Activated T-cell treated with anti-CD3 and anti-CD28 coated beads, Interleukin-2, amount 50 U/mL, for 4 hours (primary cell): ENCODE measurements around the gene GJD2. TPM values are rescaled to one million over a fixed set of nuclear protein-coding genes. Genes with fewer than 3 reads are reported as not detected.

Source experiments
- ATAC-seq, 2 donors: fragments of 200-7000 bp; cut with Tn5 transposase; one replicate each; pipeline ENCODE4 v1.10.0; 2021
- DNase-seq: peaks from one replicate; pipeline ENCODE4 v3.0.0-alpha.2; 2020
- H3K27me3 Mint-ChIP-seq: one replicate; pipeline ENCODE4 v1.8.0; 2021; ENCODE audit warnings: low read depth, mixed read lengths
- H3K36me3 Mint-ChIP-seq: one replicate; pipeline ENCODE4 v1.8.0; 2022; ENCODE audit warnings: mixed read lengths; ENCODE audit not compliant: insufficient read depth
- H3K4me1 Mint-ChIP-seq: one replicate; pipeline ENCODE4 v1.8.0; 2021; ENCODE audit warnings: low read depth, mixed read lengths
- H3K4me3 Mint-ChIP-seq: one replicate; pipeline ENCODE4 v1.8.0; 2021; ENCODE audit warnings: mild to moderate bottlenecking, moderate library complexity, mixed read lengths
- H3K9me3 Mint-ChIP-seq: one replicate; pipeline ENCODE4 v1.8.0; 2021; ENCODE audit warnings: mixed read lengths
- total RNA-seq, 3 donors: library from RNA; stranded (reverse); gene quantifications; one replicate each; pipeline ENCODE4 v1.2.1, GENCODE V29; 2021

Gene GJD2
- total RNA-seq, 3 donors from 2014 or later: not detected

DNA sequence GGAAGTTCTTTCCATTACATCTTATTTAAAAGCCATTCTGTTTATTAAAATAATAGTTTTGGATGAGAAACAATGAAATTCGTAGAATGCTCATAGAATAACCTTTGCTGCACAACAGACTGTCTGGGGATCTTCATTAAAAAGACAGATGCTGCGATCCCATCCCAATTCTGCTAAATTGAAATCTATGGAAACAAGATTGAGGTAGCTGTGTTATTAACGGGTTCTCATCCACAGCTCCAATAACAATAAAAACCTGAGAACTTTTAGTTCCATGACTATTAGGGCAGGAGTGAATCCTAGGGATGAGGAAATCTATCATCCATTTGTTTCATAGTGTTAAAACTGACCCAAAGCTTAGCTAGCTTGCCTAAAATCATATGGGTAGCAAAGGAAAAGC lies 2.5 kb upstream of the GJD2 start:
- ATAC-seq (no peak), DNase-seq (no peak)
- no peaks in the 10 kb centered on the region for H3K9me3 Mint-ChIP-seq
- no peak overlapping the region for H3K4me3 Mint-ChIP-seq
- no peaks in the 10 kb centered on the region for H3K36me3 Mint-ChIP-seq
- peaks cover 57% of the 10 kb centered on the region for H3K27me3 Mint-ChIP-seq
- H3K4me1 Mint-ChIP-seq: peaks cover 6% of the 10 kb centered on the region

DNA sequence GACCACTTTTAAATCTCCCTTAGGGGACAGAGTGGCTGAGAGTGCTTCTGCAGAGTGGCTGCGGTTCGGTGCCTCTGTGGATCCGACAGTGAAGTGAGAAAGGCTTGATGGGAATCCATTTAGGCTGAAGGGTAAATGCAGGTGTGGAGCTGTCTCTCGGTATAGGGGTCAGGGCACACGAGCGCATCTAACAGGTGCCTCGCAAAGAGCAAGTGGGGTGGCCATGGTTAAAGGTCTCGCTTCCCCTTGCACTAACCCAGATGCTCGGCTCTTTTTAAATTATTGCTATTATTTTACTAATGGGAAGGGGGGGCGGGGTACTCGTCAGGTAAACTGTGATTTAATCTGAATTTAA lies 598 bp upstream of the GJD2 start:
- DNase-seq (no peak), ATAC-seq (no peak)
- peaks cover 6% of the 10 kb centered on the region for H3K4me1 Mint-ChIP-seq
- peak overlapping the region; percentile 44 for H3K4me3 Mint-ChIP-seq
- H3K9me3 Mint-ChIP-seq: no peaks in the 10 kb centered on the region
- H3K27me3 Mint-ChIP-seq: peaks cover 66% of the 10 kb centered on the region
- H3K36me3 Mint-ChIP-seq: no peaks in the 10 kb centered on the region

DNA sequence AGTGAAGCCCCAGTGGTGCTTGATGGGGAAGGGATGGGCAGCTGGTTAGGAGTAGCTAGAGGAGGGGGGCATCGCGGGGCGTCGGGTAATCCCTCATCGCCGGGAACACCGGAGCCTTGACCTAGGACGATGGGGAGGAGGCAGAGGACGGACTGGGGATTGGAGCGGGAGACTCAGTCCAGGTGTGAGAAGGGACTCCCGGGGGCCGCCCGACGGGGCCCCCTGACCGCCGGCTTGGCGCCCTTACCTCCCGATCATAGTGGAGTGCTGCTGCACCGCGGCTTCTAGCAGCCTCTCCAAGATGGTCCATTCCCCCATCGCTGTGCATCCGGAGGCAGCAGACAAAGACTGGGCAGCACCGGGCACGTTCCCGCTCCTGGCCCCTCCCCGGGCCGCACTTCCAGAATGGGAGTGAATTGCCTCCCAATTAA lies 612 bp downstream of the GJD2 start:
- peaks cover 6% of the 10 kb centered on the region for H3K4me1 Mint-ChIP-seq
- no peak for DNase-seq
- ATAC-seq: no peak
- peaks cover 62% of the 10 kb centered on the region for H3K27me3 Mint-ChIP-seq
- no peaks in the 10 kb centered on the region for H3K36me3 Mint-ChIP-seq
- no peak overlapping the region for H3K4me3 Mint-ChIP-seq
- no peaks in the 10 kb centered on the region for H3K9me3 Mint-ChIP-seq

DNA sequence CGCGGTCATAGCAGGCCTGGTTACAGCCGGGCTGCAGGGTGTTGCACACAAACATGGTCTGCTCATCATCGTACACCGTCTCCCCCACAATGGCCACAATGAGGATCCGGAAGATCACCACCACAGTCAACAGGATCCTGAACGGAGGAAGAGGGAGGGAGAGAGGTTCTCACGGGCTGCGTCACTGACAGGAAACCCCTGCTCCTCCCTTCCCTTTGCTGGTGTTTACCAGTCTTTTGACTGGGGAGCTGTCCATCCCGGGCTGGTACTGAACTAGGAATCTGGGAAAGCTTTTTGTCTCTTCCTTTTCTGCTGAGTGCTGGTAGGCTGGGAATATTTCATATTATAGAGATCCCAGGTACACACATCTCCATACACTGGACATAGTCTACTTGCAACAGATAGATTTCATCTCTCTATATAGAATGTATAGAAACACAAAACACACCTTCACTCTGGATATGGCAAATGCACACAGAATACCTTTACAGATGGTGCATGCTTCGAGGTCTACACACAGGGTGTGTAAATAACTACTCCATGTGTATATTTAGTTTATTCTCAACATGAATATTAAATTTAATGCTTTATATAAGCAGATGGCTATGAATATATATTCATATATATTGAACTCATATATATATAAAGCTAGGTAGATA lies 1.4 kb downstream of the GJD2 start:
- ATAC-seq (no peak), DNase-seq (no peak)
- H3K9me3 Mint-ChIP-seq: no peaks in the 10 kb centered on the region
- H3K27me3 Mint-ChIP-seq: peaks cover 60% of the 10 kb centered on the region
- H3K4me1 Mint-ChIP-seq: peaks cover 6% of the 10 kb centered on the region
- no peaks in the 10 kb centered on the region for H3K36me3 Mint-ChIP-seq
- H3K4me3 Mint-ChIP-seq: no peak overlapping the region

DNA sequence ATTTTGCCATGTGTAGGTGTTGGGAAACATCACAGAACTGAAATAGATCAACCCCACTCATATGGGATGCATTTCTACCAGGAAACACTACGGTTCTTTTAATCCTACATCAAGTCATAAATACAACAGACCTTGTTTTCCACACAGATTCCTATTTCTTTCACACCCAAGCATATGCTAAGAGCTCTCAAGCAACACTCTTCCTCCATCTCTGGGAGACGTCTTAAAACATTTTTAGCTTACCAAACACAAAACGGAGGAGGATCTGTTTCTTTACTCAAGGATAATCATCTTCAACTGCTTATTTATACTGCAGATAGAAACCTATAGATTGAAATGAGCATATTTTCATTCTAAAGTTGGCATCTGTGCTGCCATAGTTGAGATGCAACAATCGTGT lies 5.1 kb downstream of the GJD2 start:
- Mint-ChIP-seq H3K4me3 (no peak overlapping the region), H3K9me3 (no peaks in the 10 kb centered on the region), H3K4me1 (peaks cover 3% of the 10 kb centered on the region), H3K27me3 (peaks cover 48% of the 10 kb centered on the region), H3K36me3 (no peaks in the 10 kb centered on the region)
- no peak for DNase-seq
- no peak for ATAC-seq

DNA sequence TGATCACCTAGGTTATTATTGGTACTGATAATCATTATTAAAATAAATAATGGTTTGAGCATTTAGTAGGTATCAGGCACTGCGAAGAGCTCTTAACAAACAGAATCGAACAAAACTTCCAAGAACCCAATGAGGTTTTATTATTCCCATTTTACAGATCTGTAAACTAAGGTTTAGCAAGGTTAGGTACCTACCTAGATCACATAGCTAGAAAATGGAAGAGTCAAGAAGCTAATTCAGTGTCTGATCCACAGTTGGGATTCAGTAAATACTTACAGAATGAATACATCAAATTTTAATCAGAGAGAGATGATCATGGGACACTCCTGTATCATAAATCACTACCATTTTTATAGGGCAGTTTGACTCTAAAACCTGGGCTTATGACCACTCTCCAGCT lies 15.5 kb downstream of the GJD2 start:
- H3K4me1 Mint-ChIP-seq: no peaks in the 10 kb centered on the region
- DNase-seq (no peak), ATAC-seq (no peak)
- peaks cover 9% of the 10 kb centered on the region for H3K27me3 Mint-ChIP-seq
- H3K9me3 Mint-ChIP-seq: no peaks in the 10 kb centered on the region
- H3K4me3 Mint-ChIP-seq: no peak overlapping the region
- H3K36me3 Mint-ChIP-seq: no peaks in the 10 kb centered on the region

DNA sequence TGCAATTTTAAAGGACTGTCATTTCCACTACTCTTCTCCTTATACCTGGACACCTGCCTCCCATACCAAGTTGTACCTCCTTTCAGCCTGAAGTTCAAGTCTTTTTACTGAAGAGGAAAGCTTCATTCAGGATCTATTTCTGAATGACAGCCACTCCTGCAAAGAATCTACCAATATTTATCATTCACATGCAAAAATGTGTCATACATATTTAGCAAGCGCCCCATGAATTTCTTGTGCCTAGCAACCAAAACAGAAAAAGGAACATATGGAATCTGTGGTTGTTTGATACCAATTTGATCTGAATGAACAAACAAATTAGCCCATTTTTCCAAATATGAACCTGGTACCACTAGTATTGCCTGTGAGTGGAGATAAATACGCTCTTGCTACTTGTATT lies 16.8 kb downstream of the GJD2 start:
- H3K27me3 Mint-ChIP-seq: peaks cover 3% of the 10 kb centered on the region
- no peak overlapping the region for H3K4me3 Mint-ChIP-seq
- no peaks in the 10 kb centered on the region for H3K4me1 Mint-ChIP-seq
- no peaks in the 10 kb centered on the region for H3K36me3 Mint-ChIP-seq
- no peak for ATAC-seq
- no peaks in the 10 kb centered on the region for H3K9me3 Mint-ChIP-seq
- DNase-seq: no peak

DNA sequence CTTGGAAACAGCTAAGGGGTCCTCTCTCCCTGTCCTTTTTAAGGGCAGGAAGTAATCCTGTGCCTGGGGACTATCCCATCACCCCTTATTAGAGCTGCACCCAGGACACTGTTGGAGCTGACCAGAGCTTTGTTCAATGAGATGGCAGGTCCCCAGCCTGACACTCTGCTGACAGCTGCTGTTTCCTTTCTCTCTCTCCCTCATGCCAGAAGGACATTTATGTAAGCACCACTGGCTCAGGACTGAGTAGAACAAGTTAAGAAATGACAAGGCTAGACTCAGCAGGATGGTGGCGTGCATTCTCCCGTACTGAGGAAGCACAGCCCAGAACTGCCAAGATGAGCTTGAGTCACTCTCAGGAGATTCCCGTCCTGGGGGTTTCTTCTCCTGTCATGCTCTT lies 17.3 kb downstream of the GJD2 start:
- H3K27me3 Mint-ChIP-seq: peaks cover 5% of the 10 kb centered on the region
- no peaks in the 10 kb centered on the region for H3K36me3 Mint-ChIP-seq

DNA sequence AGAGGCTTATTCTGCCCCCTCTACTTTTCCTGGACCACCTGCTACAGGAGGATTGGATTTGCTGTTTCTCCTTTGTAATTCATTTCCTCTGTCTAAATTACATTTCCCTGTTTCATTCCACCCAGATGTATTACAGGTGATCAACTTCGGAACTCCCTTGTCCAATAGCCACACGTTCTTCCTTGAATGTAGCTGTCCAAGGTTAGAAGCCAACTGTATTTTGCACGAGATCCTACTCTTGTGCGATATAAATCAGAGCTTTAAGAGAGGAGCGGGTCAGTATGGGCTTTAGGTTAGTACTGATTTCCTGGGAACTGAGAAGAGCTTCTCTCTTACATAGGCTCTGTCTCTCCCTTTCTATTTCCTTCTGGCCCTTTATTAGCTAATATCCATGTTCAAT lies 20.5 kb downstream of the GJD2 start:
- no peaks in the 10 kb centered on the region for H3K36me3 Mint-ChIP-seq
- peaks cover 11% of the 10 kb centered on the region for H3K27me3 Mint-ChIP-seq
- no peaks in the 10 kb centered on the region for H3K9me3 Mint-ChIP-seq
- no peak for DNase-seq
- no peak overlapping the region for H3K4me3 Mint-ChIP-seq
- H3K4me1 Mint-ChIP-seq: no peaks in the 10 kb centered on the region
- no peak for ATAC-seq

More for the DNA sequence above, 17.3 kb downstream of the GJD2 start:
- no peak for ATAC-seq
- H3K4me3 Mint-ChIP-seq: no peak overlapping the region
- H3K9me3 Mint-ChIP-seq: no peaks in the 10 kb centered on the region
- no peak for DNase-seq
- H3K4me1 Mint-ChIP-seq: no peaks in the 10 kb centered on the region

DNA sequence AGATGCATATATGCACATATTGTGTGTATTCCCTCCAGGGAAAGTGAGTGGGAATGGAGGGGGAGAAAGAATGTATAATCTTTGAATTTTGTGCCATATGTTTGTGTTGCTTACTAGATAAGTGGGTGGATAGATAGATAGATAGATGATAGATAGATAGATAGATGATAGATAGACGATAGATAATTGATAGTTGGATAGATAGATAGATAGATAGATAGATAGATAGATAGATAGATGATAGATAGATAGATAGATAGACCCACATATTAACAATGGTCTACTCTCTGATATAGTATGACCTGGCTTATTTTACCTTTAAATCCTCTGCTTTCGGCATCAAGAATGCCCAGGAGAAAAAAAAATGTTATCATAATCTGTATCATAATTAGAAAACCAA lies 21.2 kb downstream of the GJD2 start:
- no peaks in the 10 kb centered on the region for H3K9me3 Mint-ChIP-seq
- DNase-seq (no peak), ATAC-seq (no peak)
- peaks cover 14% of the 10 kb centered on the region for H3K27me3 Mint-ChIP-seq
- no peaks in the 10 kb centered on the region for H3K4me1 Mint-ChIP-seq
- no peak overlapping the region for H3K4me3 Mint-ChIP-seq
- H3K36me3 Mint-ChIP-seq: no peaks in the 10 kb centered on the region

DNA sequence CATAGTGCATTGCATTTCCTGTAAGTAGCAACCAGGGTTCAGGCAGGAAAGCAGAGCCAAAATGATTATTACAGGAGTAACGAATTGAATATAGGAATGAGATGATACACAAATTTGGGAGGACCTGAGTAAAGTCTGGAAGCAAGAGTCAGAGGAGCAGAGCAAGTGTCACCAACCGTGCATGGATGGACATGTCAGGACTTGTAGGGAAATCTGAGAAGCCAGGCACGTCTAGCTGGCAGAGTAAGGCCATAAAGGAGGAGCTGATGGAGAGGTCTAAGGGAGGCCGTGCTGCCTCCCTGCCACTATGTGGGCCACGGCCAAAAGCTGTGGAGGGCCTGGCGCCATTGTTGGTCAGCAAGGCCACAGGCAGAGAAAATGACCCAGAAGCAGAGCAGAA lies 22.4 kb downstream of the GJD2 start:
- no peak for ATAC-seq
- no peak for DNase-seq
- Mint-ChIP-seq H3K36me3 (no peaks in the 10 kb centered on the region), H3K4me3 (no peak overlapping the region), H3K4me1 (no peaks in the 10 kb centered on the region), H3K27me3 (peaks cover 11% of the 10 kb centered on the region), H3K9me3 (no peaks in the 10 kb centered on the region)

DNA sequence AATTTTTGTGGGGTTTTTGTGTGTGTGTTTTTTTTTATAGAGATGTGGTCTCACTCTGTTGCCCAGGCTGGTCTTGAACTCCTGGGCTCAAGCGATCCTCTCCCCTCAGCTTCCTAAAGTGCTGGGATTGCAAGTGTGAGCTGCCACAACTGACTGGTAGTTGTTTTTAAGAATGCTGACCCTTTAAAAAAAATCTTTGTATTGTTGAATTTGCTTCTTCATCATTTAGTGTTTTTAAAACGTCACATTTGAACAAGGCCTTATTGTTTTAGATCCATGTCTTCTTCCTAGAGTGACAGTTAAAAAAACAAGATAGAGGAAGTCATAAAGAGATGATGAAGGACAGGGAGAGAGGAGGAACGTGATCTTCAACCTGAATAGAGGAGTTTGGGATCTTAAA lies 24.1 kb downstream of the GJD2 start:
- Mint-ChIP-seq H3K4me3 (no peak overlapping the region), H3K9me3 (no peaks in the 10 kb centered on the region), H3K36me3 (no peaks in the 10 kb centered on the region), H3K4me1 (no peaks in the 10 kb centered on the region), H3K27me3 (peaks cover 11% of the 10 kb centered on the region)
- ATAC-seq (no peak), DNase-seq (no peak)

DNA sequence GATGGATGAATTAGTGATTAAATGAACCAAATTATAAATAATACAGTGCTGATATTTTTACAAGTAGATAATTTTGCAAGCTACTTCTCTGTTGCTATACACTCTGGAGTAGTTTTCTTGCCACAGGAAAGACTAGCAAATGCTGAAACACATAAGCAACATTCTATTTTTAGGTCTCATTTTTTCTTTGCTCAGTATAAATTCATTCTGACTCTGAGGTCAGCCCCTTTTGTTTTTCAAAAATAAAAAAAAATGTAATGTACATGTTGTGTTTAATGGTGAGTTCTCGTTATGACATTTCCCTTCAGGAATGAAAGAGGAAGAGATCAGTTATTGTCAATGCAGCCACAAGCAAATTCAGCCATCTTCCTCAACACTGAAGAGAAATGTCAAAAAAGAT lies 24.9 kb downstream of the GJD2 start:
- DNase-seq (no peak), ATAC-seq (no peak)
- Mint-ChIP-seq H3K4me3 (no peak overlapping the region), H3K4me1 (no peaks in the 10 kb centered on the region), H3K9me3 (no peaks in the 10 kb centered on the region), H3K27me3 (peaks cover 18% of the 10 kb centered on the region), H3K36me3 (no peaks in the 10 kb centered on the region)

DNA sequence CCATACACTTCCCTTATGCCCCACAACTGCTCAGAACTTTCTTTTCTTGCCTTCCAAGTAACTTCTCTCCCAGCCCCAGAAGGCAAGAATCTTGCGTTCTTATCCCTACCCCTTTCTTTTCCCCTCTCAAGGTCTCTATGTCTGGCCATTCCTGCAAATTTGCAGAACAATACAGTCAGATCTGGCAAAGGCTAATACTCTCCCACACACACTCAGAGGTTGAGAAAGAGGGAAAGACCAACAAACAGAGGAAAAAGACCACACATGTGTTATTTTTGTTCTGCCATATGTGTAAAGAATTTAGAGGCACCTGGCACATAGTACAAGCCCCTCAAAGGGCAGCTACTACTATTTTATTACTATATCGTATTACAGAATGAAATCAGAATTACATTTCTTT lies 25.7 kb downstream of the GJD2 start:
- Mint-ChIP-seq H3K4me1 (no peaks in the 10 kb centered on the region), H3K4me3 (no peak overlapping the region), H3K9me3 (no peaks in the 10 kb centered on the region), H3K27me3 (peaks cover 20% of the 10 kb centered on the region), H3K36me3 (no peaks in the 10 kb centered on the region)
- ATAC-seq: no peak
- no peak for DNase-seq

DNA sequence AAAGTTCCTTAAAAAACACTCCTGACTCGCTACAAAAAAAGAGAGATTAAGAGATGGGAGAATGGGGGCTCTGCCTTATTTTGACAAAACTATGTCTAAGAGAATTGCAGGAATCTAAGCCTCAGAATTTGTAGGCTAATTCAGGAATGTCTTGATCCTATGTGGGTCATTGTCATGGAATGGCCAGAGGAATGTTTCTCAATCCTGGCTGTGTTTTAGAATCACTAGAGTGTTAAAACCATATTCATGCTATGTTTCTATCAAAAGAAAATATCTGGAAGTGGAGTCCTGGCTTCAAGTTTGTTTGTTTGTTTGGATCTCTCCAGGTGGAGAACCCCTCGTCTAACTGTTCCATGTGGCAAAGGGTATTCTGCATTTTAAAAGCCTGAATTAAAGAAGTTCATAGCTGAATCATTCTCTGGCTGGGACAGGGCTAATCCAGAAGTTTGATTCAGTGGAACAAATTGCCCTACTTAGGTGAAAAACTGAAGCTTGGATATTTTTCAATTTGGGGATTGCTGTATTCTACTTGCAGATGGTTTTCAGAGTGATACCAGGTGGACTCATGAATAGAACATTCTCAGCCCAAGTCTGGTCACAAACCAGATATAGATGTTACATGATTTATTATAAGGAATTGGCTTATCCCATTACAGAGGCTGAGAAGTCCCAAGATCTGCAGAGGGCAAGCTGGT lies 28.2 kb downstream of the GJD2 start:
- ATAC-seq (no peak), DNase-seq (no peak)
- Mint-ChIP-seq H3K4me3 (no peak overlapping the region), H3K36me3 (no peaks in the 10 kb centered on the region), H3K4me1 (no peaks in the 10 kb centered on the region), H3K9me3 (no peaks in the 10 kb centered on the region), H3K27me3 (peaks cover 35% of the 10 kb centered on the region)
